Gastrocnemius medialis (tissue), 4 donors: ENCODE measurements around the gene RPL10A.

Source experiments
- POLR2A ChIP-seq, 2 donors: fragments of 450-650 bp; IDR thresholded peaks; one replicate each; pipeline ENCODE4 v1.6.1; 2017; ENCODE audit warnings: antibody characterized with exemption in 2 of 2, mild to moderate bottlenecking in 2 of 2, moderate library complexity in 2 of 2
- TF ChIP-seq, protein P1 (sequence below), 5 experiments: fragments of 450-650 bp in 3 of 5; fragments of 200-600 bp in 2 of 5; sonication (generic) in 2 of 5; IDR thresholded peaks in 4 of 5; conservative IDR thresholded peaks in 1 of 5; 1 replicate in 4 of 5; 2 replicates in 1 of 5; pipeline ENCODE4 v1.5.1; 2016 to 2019; ENCODE audit warnings: antibody characterized with exemption in 5 of 5, mild to moderate bottlenecking in 3 of 5, moderate library complexity in 3 of 5

GRCh38 chr6:35432291-35432690 is 35.9 kb upstream of the RPL10A start:
- no peak for TF ChIP-seq POLR2A (IDR thresholded peaks at IDR 0.05)
- TF ChIP-seq, protein P1, sequence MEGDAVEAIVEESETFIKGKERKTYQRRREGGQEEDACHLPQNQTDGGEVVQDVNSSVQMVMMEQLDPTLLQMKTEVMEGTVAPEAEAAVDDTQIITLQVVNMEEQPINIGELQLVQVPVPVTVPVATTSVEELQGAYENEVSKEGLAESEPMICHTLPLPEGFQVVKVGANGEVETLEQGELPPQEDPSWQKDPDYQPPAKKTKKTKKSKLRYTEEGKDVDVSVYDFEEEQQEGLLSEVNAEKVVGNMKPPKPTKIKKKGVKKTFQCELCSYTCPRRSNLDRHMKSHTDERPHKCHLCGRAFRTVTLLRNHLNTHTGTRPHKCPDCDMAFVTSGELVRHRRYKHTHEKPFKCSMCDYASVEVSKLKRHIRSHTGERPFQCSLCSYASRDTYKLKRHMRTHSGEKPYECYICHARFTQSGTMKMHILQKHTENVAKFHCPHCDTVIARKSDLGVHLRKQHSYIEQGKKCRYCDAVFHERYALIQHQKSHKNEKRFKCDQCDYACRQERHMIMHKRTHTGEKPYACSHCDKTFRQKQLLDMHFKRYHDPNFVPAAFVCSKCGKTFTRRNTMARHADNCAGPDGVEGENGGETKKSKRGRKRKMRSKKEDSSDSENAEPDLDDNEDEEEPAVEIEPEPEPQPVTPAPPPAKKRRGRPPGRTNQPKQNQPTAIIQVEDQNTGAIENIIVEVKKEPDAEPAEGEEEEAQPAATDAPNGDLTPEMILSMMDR (IDR thresholded peaks at IDR 0.05 in 4 of 5, conservative IDR thresholded peaks at IDR 0.05 in 1 of 5) = no peak
